CD4-positive, alpha-beta T cell (primary cell): ENCODE results near the gene CAPN7. TPM values are rescaled to one million over a fixed set of nuclear protein-coding genes. Genes with fewer than 3 reads are reported as not detected.
A peak's percentile ranks its signal among the peaks of the same experiment; 100 is the strongest.

Source experiments
- ATAC-seq: fragments of 200-7000 bp; cut with Tn5 transposase; one replicate; pipeline ENCODE4 v1.10.0; 2022; ENCODE audit warnings: mild to moderate bottlenecking; ENCODE audit not compliant: poor library complexity
- CTCF ChIA-PET: fragments of 350-600 bp; sonication (Branson Sonifier 250); formaldehyde crosslinking; loops from one replicate; lab custom pipeline; 2021; ENCODE audit warnings: antibody characterized with exemption, inconsistent platforms; lab: Charles Lee
- POLR2A ChIA-PET: fragments of 350-600 bp; sonication (Branson Sonifier 250); formaldehyde crosslinking; loops from one replicate; lab custom pipeline; 2021; ENCODE audit warnings: antibody characterized with exemption, inconsistent platforms; lab: Charles Lee
- DNase-seq, 14 experiments: peaks; one replicate each; pipeline ENCODE4 v3.0.0-alpha.2; 2013 to 2020; ENCODE audit warnings: mixed read lengths in 2 of 14
- H3K27ac ChIP-seq, 2 donors: one replicate each; pipeline versions ENCODE4 v1.5.1 to v1.7.0; 2013; ENCODE audit warnings: low read length in 2 of 2, low read depth in 1 of 2, mild to moderate bottlenecking in 1 of 2
- H3K27me3 ChIP-seq, 2 experiments: 1 replicate in 1 of 2; 2 replicates in 1 of 2; pipeline versions ENCODE4 v1.6.1 to v1.7.0; 2013; ENCODE audit warnings: low read length in 2 of 2, control low read depth in 1 of 2, mild to moderate bottlenecking in 1 of 2, moderate library complexity in 1 of 2; ENCODE audit not compliant: insufficient read depth in 2 of 2, control insufficient read depth in 1 of 2
- H3K36me3 ChIP-seq: one replicate; pipeline ENCODE4 v1.6.1; 2013; ENCODE audit warnings: low read length, control low read depth; ENCODE audit not compliant: insufficient read depth
- H3K4me1 ChIP-seq: one replicate; pipeline ENCODE4 v1.6.1; 2013; ENCODE audit warnings: low read length, control low read depth; ENCODE audit not compliant: insufficient read depth
- H3K4me3 ChIP-seq: one replicate; pipeline ENCODE4 v1.5.1; 2013; ENCODE audit warnings: mild to moderate bottlenecking, low read length, moderate library complexity
- H3K9me3 ChIP-seq, 2 experiments: 1 replicate in 1 of 2; 2 replicates in 1 of 2; pipeline versions ENCODE4 v1.6.1 to v1.7.0; 2013; ENCODE audit warnings: low read length in 2 of 2, mild to moderate bottlenecking in 2 of 2, control low read depth in 1 of 2, moderate library complexity in 1 of 2; ENCODE audit not compliant: control insufficient read depth in 1 of 2, insufficient read depth in 1 of 2
- H3K27ac Mint-ChIP-seq: one replicate; pipeline ENCODE4 v1.8.0; 2020; ENCODE audit warnings: mixed read lengths
- H3K27me3 Mint-ChIP-seq: one replicate; pipeline ENCODE4 v1.8.0; 2021; ENCODE audit warnings: mixed read lengths
- H3K36me3 Mint-ChIP-seq: one replicate; pipeline ENCODE4 v1.8.0; 2021; ENCODE audit warnings: low read depth, mixed read lengths
- H3K4me1 Mint-ChIP-seq: one replicate; pipeline ENCODE4 v1.8.0; 2021; ENCODE audit warnings: low read depth, mixed read lengths
- H3K4me3 Mint-ChIP-seq: one replicate; pipeline ENCODE4 v1.8.0; 2020; ENCODE audit warnings: mild to moderate bottlenecking, mixed read lengths
- H3K9me3 Mint-ChIP-seq: one replicate; pipeline ENCODE4 v1.8.0; 2020; ENCODE audit warnings: mixed read lengths
- intact Hi-C, 2 experiments: fragments of 100-400 bp; cut with DNase I in 1 of 2; cut with micrococcal nuclease in 1 of 2; formaldehyde crosslinking; loops; one replicate each; pipeline versions ENCODE4 v1.15.1 to v1.9.0; 2023 to 2025; cut with DNase I, micrococcal nuclease
- total RNA-seq, 174 experiments: library from RNA in 2 of 174; stranded (reverse) in 2 of 174; gene quantifications; one replicate each; pipeline ENCODE4 v1.2.3 and lab custom pipeline; 2021 to 2026
- TF ChIP-seq, protein P1 (sequence below): fragments of 200-600 bp; IDR thresholded peaks from one replicate; pipeline ENCODE4 v1.8.0; 2022; ENCODE audit warnings: antibody characterized with exemption, mild to moderate bottlenecking

CAPN7 gene
- total RNA-seq, 2 experiments from 2014 or later: 64.7 to 69.4 TPM

DNA sequence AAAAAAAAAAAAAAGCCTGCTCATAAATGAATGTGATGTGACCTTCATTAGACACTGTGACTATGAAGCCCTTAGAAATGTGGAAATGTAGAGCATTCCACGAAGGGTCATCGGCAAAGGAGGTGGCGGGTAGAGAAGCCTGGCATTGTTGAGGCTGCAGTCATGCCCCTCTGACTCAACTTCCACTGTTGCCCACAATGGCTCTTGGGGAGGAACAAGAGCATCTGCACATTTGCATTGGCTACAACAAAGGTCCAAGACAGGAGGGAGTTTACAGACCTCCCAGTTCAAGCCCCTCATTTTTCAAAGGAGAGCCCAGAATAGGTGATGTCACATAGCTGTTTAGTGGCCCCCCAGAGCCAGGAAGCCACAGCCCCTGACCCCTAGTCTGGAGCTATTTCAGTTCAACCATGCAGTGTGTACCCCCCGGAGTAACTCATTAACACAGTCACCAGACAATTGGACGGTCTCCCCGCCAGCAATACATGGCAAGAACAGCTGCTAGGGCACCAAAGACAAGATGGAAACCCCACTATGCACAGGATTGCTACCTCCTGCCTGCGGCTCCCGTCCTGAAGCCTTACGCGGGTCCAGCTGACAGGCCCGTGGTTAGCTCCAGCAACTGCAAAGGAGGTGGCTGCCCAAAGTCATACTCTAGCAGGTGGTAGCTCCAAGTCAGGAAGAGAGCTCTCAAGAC, 70.1 kb downstream of the CAPN7 start:
- Histone ChIP-seq H3K9me3 (no peaks in the 10 kb centered on the region), H3K36me3 (no peaks in the 10 kb centered on the region), H3K4me1 (peaks cover 92% of the 10 kb centered on the region), H3K27me3 (no peaks in the 10 kb centered on the region), H3K4me3 (no peak overlapping the region), H3K27ac (peak overlapping the region in 1 of 2 donors; percentile 7)
- ATAC-seq (no peak), DNase-seq (no peak)
- peaks cover 6% of the 10 kb centered on the region for H3K36me3 Mint-ChIP-seq
- H3K4me1 Mint-ChIP-seq: peaks cover 92% of the 10 kb centered on the region
- CTCF ChIA-PET: interaction anchor here (0.8 to 17.1 kb wide), 4 partner anchors 8 to 102 kb away, joined by 3 to 163 read pairs (median 4); partner anchors contain the start of gene SH3BP5
- intact Hi-C loops: no loop called here
- H3K27me3 Mint-ChIP-seq: no peaks in the 10 kb centered on the region
- no peak overlapping the region for H3K4me3 Mint-ChIP-seq
- TF ChIP-seq, protein P1, sequence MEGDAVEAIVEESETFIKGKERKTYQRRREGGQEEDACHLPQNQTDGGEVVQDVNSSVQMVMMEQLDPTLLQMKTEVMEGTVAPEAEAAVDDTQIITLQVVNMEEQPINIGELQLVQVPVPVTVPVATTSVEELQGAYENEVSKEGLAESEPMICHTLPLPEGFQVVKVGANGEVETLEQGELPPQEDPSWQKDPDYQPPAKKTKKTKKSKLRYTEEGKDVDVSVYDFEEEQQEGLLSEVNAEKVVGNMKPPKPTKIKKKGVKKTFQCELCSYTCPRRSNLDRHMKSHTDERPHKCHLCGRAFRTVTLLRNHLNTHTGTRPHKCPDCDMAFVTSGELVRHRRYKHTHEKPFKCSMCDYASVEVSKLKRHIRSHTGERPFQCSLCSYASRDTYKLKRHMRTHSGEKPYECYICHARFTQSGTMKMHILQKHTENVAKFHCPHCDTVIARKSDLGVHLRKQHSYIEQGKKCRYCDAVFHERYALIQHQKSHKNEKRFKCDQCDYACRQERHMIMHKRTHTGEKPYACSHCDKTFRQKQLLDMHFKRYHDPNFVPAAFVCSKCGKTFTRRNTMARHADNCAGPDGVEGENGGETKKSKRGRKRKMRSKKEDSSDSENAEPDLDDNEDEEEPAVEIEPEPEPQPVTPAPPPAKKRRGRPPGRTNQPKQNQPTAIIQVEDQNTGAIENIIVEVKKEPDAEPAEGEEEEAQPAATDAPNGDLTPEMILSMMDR: no peak
- no peaks in the 10 kb centered on the region for H3K9me3 Mint-ChIP-seq
- peak overlapping the region; percentile 19 for H3K27ac Mint-ChIP-seq
- POLR2A ChIA-PET: interaction anchor here (1.0 to 2.4 kb wide), 5 partner anchors 8 to 55 kb away, joined by 3 to 10 read pairs (median 6); no protein-coding TSS in a partner anchor

DNA sequence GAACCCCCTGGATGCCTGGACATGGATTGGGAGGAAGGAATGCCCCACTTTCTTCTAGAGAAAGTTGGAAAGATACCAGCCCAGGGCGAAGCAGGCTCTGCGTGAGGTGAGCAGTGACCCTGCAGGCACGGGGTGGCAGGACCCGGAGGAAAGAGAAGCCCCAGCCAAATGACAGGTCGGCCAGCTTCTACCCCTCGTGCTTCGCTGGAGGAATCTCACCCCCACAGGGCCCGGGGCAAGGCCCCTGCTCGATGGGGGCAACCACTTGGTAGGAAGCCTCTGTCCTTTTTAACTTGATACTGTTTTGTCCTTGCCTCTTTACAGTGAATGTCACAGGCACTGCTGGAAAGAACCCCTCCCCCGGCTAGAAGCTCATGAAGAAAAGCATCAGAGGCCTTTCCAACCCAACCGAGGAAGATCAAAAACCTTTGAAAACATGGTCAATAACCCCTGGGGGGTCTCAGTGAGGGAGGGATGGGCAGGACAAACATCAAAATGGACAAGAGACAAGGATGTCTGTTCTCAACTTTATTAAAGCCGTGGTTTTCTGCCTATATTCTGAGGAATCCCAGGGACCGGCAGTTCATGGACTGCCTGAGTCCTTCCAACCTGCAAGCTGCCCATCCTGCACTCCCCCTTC, 71.9 kb downstream of the CAPN7 start:
- POLR2A ChIA-PET: no interaction called here
- no peak for ATAC-seq

DNA sequence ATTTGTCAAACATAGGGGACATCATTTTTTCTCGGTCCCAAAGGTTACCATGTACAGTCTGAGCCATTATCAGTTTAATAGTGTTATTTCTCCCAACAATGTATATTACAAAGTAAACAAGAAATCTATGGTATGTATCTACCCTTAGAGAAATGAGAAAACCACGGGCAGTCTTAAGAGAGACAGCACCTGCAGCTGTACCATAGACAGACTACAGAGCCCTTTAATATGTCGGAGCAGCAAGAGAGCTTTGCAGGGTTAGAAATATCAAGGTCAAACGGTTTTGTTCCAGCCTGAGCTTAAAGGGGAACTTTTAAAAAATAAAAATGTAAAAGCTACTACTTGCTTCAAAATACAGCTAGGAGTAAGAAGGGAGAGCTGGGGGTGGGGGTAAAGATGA, 73.2 kb downstream of the CAPN7 start:
- ChIA-PET CTCF (interaction anchor here (1.1 to 17.1 kb wide), 2 partner anchors 51 to 69 kb away, joined by 3 to 163 read pairs; partner anchors contain the start of gene SH3BP5), POLR2A (interaction anchor here (2.7 kb wide), 1 partner anchor 12 kb away, joined by 13 read pairs; no protein-coding TSS in a partner anchor)
- no peaks in the 10 kb centered on the region for H3K27me3 ChIP-seq
- intact Hi-C loops: no loop called here
- TF ChIP-seq, protein P1: no peak
- Mint-ChIP-seq H3K9me3 (no peaks in the 10 kb centered on the region), H3K4me1 (peaks cover 90% of the 10 kb centered on the region), H3K27ac (no peak overlapping the region), H3K27me3 (no peaks in the 10 kb centered on the region), H3K4me3 (no peak overlapping the region), H3K36me3 (peaks cover 9% of the 10 kb centered on the region)
- H3K9me3 ChIP-seq: no peaks in the 10 kb centered on the region
- H3K27ac ChIP-seq: no peak overlapping the region
- no peak overlapping the region for H3K4me3 ChIP-seq
- H3K36me3 ChIP-seq: peaks cover 5% of the 10 kb centered on the region
- H3K4me1 ChIP-seq: peaks cover 87% of the 10 kb centered on the region
- no peak for ATAC-seq
- DNase-seq: no peak

More for the DNA sequence above, 71.9 kb downstream of the CAPN7 start:
- H3K27me3 ChIP-seq: no peaks in the 10 kb centered on the region
- H3K4me1 Mint-ChIP-seq: peaks cover 90% of the 10 kb centered on the region
- TF ChIP-seq, protein P1: no peak
- H3K27me3 Mint-ChIP-seq: no peaks in the 10 kb centered on the region
- no peak overlapping the region for H3K4me3 Mint-ChIP-seq
- no peak for DNase-seq
- no peaks in the 10 kb centered on the region for H3K9me3 ChIP-seq
- no peak overlapping the region for H3K27ac ChIP-seq
- H3K4me3 ChIP-seq: no peak overlapping the region
- H3K4me1 ChIP-seq: peaks cover 84% of the 10 kb centered on the region
- intact Hi-C loops: no loop called here
- no peaks in the 10 kb centered on the region for H3K9me3 Mint-ChIP-seq
- no peak overlapping the region for H3K27ac Mint-ChIP-seq
- CTCF ChIA-PET: interaction anchor here (0.6 to 17.1 kb wide), 3 partner anchors 10 to 53 kb away, joined by 3 to 163 read pairs (median 3); partner anchors contain the start of gene SH3BP5
- no peaks in the 10 kb centered on the region for H3K36me3 Mint-ChIP-seq
- H3K36me3 ChIP-seq: no peaks in the 10 kb centered on the region
